NCI-H2227 (cell line): ENCODE measurements around the gene CHST3.
"Not testable (repeated sequence)": the region's sequence is repeated elsewhere in the genome, so short reads cannot be mapped to it uniquely, and the experiment has no call there.

Source experiments
- DNase-seq: peaks from one replicate; lab custom pipeline; 2025; ENCODE audit not compliant: unreplicated experiment; lab: John Stamatoyannopoulos, UW

CHST3 gene

DNA sequence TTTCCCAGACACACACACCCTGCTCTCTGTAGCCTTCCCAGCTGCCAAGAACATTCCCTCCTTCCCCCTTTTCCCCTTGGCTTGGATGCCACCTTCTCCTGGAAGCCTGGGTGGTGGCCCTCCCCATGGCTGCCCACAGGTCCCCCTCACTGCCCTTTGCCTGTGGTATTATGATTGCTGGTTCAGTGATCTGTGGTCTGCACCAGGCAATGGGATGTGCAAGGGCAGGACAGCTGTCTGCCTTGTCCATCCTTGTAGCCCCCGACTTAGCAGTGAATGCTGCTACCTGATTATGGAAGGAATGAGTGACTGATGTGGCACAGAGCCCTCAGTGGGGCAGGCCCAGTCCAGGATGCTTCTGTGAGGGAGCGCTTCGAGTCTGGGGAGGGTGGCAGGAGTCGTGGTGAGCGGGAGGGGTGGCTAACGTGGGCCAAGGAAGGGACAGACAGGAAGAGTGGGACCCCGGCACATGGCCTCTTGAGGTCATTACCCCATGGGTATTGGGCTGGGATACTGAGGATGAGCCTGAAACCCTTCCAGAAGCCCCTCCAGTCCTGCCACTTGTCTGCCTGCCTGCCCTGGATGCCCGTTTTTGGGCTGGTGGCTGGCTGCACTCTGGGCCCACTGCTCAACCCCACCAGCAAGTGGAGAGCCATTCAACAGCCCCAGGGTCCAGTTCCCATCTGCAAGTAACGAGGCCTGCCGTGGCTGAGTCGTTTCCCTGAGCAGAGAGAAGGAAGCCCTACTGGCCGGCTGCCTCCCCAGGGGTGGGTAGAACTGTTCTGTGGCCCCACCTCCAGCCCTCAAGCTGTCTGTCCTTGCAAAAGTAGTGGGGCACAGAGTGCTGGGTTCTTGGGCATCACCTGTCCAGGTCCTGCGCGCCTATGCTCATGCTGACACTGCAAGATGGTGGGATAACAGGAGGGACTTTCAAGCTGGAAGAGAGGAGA is 8.8 kb downstream of the CHST3 start:
- no peak for DNase-seq

DNA sequence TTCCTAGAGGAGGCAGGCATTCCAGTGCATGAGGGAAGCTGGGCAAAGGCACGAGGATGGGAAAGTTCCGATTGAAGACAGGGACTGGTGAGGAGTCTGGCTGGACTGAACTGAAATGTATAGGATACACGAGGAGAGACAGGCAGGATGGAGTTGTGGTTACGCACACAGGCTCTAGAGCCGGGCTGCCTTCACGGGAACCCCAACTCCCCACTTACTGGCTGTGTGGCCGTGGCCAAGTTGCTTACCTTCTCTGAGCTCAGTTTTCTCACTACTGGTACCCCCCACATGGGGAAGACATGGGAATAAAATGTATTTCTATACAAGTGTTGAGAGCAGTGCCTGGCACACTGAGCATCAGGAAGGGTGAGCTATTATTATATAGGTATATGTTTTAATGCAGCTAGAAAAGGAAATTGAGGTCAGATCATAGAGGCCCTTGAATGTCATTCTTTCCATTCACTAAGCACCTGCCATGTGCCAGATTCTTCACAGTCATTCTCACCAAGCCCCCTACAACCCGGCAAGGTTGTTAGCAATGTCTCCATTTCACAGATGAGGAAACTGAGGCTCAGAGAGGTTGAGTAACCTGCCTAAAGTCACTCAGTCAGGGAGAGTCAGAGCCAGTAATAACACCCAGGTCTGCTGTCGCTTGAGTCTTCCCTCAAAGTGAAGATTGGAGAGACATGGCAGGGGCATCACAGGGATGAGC is 9.7 kb downstream of the CHST3 start:
- DNase-seq, result no peak

- DNase-seq, result no peak
Measured at GRCh38 chr10:71974489-71975021, 10.4 kb downstream of the CHST3 start.

GRCh38 chr10:71975087-71975870 is 11.1 kb downstream of the CHST3 start:
- no peak for DNase-seq

DNA sequence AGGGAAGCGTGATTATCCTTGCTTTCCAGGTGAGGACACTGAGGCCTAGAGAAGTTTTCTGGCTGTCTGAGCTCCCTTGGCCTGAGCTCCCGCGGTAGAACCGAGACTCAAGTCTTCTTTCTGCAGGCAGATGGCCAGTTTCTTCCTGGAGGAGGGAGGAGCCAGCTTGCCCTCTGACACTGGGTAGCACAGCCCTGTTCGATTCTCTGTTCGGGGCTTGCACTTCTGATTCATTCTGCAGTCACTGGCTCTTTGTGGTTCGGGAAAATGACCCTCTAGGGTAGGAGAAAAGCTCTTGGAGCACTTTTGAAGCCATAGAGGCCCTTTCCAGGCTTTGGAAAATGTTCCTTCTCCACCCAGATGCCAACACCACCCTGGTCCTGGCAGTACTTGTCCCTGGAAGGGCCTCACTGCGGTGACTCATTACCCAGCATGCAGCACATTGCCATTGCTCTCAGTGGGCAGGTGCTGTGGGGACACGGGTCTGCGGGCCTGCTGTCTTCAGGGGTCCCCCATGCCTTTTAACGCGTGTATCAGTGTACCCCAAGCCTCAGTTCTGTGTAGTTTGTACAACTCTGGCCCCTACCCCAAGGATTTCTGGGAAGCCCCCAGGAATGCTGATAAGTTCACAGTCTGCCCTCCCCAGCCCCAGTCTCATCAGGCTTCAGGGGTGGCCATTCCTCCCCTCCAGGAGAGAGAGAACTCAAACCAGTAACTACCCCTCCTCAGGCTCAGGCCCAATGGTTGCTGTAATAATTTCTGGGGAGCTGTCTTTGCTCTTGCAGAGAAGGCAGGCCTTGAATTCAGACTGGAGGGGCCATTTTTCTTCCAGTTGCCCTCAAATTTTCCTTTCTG is 11.9 kb downstream of the CHST3 start:
- DNase-seq, result no peak

- not testable (repeated sequence) for DNase-seq
Measured at GRCh38 chr10:71977614-71977903, 13.4 kb downstream of the CHST3 start.

- peak; percentile 53 for DNase-seq
Measured at GRCh38 chr10:71978476-71978875, 14.3 kb downstream of the CHST3 start.

DNA sequence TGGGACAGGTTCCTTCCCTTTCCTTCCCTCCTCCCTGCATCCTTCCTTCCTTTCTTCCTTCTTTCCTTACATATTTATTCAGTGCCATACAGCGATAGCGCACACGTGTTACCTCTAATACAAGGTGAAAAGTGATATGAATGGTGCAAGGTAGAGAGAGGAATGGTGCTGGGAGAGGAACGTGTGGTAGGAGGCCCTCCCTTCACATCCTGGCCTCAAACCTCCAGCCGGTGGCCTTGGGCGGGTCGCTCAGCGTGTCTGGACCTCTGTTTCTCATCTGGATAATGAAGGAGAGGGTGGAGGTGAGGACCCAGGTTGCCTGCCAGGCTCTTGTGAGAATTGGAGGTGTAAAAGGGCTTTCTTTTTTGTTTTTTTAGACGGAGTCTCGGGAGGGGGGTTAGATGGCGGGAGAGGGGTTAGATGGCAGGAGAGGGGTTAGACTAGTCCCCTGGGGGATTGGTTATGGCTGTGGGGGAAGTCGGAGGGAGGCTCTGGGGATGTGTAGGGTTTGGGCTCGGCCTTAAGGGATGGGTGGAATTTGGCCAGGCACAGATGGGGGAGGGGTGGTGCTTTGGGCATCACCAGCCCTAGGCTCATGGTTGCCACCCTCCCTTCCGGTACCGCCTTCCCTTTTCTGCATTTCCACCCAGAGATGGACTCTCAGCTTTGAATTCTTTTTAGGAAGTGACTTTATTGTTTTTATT is 14.9 kb downstream of the CHST3 start:
- no peak for DNase-seq

GRCh38 chr10:71979692-71980062 is 15.5 kb downstream of the CHST3 start:
- DNase-seq, result no peak

DNA sequence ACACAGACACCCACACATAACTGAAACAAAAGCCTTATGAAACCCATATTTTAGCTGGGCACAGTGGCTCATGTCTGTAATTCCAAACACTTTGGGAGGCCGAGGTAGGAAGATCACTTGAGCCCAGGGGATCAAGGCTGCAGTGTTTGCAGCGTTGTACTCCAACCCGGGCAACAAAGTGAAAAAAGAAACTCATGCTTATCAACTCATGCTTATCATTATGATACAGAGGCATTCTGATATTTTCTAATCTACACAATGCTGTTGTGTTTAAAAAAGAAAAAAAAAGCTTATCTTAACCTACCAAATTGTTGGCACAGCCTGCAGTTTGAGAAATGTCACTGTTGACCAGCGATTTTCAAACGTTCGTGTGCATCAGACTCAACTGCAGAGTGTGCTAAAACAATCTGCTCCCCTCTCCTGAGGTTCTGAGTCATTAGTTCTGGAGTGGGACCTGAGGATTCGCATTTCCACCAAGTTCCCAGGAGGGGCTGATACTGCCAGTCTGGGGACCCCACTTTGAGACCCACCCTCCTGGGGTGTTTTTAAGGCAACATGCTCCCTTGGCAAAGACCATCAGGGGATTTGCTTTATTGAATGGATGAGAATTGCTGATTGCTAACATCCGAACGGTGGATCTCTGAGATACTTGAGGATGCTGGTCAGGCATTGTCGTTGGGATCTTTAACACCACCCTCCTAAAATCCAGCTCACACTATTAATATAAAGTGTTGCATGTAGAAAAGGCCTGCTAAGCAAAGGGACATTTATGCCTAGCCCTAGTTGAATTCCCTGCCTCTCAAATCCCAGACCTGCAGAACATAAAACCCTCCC is 16.2 kb downstream of the CHST3 start:
- DNase-seq, result no peak

DNA sequence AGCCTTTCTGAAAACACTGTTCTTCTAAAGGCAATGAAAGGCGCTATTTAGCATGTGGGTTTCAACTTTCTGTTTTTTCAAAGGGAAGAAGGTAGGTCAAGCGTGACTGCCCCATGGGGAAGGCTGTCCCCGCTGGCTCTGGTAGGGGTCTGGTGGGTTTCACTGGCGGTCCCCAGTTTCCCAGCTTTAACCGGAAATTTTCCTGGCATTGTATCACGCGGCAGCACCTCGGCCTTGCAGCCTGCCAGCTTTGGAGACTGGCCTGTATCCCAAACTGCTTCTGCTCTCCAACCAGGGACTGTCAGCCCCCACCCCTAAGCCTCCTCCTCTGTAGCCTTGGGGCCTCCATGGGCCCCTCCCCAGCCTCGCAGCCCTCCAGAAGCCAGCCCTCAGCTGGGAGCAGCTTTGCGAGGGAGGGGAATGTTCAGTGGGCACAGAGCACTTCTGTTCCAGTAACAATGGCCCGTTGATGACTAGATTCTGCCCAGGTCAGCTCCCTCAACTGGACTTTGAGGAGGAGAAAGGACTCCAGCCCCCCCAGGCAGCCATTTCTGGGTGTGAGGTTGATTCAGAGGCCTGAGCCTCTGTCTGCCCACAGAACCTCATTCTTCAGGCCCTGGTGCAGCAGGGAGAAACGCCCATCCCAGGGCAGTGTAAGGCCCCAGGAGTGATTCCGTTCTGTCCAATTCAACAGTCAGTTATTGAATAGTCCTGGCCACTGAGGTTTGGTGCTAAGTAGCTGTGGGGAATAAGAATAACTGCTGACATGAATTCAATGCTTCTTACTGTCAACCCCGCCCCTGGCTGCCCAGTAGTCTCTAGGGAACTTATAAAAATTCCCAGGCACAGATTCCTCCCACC is 17.1 kb downstream of the CHST3 start:
- peak; percentile 10 for DNase-seq

- DNase-seq, result no peak
Measured at GRCh38 chr10:71981876-71982230, 17.7 kb downstream of the CHST3 start.

GRCh38 chr10:71982269-71983178 is 18.3 kb downstream of the CHST3 start:
- no peak for DNase-seq

DNA sequence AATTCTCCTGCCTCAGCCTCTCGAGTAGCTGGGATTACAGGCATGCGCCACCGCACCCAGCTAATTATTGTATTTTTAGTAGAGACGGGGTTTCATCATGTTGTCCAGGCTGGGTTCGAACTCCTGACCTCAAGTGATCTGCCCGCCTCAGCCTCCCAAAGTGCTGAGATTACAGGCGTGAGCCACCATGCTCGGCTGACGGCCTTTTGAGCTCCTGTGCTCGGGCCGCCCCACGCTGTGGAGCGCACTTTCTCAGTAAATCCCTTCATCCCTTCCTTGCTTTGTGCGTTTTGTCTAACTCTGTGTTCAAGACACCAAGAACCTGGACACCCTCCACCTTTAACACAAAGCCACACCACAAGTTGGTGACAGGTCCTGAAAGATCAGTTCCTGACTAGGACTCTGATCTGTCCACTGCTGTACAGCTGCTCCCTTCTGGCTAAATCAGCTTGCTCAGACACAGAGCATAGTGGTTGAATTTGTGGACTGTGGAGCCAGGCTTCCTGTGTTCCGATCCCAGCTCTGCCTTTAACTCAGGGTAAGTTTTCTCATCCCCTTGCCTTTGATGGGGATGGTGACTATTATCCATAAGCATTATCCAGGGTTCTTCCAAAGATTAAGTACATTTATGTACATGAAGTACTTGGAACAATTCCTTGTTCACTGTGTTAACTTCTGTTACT is 20.1 kb downstream of the CHST3 start:
- DNase-seq, result no peak

- DNase-seq, result no peak
Measured at GRCh38 chr10:71984809-71985388, 20.7 kb downstream of the CHST3 start.

DNA sequence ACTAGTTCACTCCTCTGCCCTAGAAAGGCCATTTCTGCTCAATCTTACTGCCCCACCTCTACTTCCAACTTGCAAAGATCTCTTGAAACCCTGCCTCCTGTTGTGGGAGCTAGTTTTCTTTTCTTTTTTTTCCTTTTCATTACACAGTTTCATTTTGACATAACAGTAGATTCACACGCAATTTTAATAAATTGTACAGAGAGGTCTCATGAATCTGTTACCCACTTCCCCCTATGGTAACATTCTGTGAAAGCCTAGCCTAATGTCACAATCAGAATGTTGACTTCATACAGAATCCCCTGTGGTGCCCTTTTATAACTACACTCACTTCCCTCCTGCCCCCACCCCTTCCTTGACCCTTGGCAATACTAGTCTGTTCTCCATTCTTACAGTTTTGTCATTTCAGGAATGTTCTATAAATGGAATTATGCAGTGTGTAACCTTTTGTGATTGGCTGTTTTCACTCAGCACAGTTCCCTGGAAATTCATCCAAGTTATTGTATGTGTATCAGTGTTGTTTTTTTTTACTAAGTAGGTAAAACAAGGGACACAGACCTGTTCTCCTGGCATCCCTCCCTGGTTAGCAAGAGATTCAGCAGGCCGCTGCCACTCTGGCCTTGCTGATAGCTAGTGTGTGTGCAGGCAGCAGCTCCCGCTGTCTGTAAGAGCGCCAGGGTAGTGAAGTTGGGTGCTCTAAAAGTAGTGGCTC is 21.5 kb downstream of the CHST3 start:
- DNase-seq, result no peak
